Measurements from ENCODE around the gene WWC2.

Gene WWC2

GRCh38 chr4:183205193-183205592 lies 106.1 kb downstream of the WWC2 start:
- ATAC-seq, result no peak

- ATAC-seq, result no peak
Measured at GRCh38 chr4:183205709-183206108, 106.7 kb downstream of the WWC2 start.

GRCh38 chr4:183211533-183211932 lies 112.5 kb downstream of the WWC2 start:
- ATAC-seq, result no peak

GRCh38 chr4:183213996-183214395 lies 114.9 kb downstream of the WWC2 start:
- ATAC-seq, result no peak

GRCh38 chr4:183214912-183215488 lies 115.9 kb downstream of the WWC2 start:
- ATAC-seq, result no peak

- no peak for ATAC-seq
Measured at GRCh38 chr4:183220236-183220635, 121.2 kb downstream of the WWC2 start.

- no peak for ATAC-seq
Measured at GRCh38 chr4:183223053-183223452, 124.0 kb downstream of the WWC2 start.

GRCh38 chr4:183229397-183229796 lies 130.3 kb downstream of the WWC2 start:
- no peak for ATAC-seq

GRCh38 chr4:183240581-183241321 lies 141.7 kb downstream of the WWC2 start:
- no peak for ATAC-seq

GRCh38 chr4:183241322-183241640 lies 142.2 kb downstream of the WWC2 start:
- no peak for ATAC-seq

GRCh38 chr4:183241721-183242151 lies 142.7 kb downstream of the WWC2 start:
- no peak for ATAC-seq

GRCh38 chr4:183242291-183242690 lies 143.2 kb downstream of the WWC2 start:
- ATAC-seq, result no peak

GRCh38 chr4:183244019-183244418 lies 145.0 kb downstream of the WWC2 start:
- ATAC-seq, result no peak

GRCh38 chr4:183244506-183244905 lies 145.4 kb downstream of the WWC2 start:
- no peak for ATAC-seq

GRCh38 chr4:183248201-183248600 lies 149.1 kb downstream of the WWC2 start:
- no peak for ATAC-seq

- no peak for ATAC-seq
Measured at GRCh38 chr4:183249854-183250253, 150.8 kb downstream of the WWC2 start.

GRCh38 chr4:183250831-183251230 lies 151.8 kb downstream of the WWC2 start:
- ATAC-seq, result no peak

GRCh38 chr4:183252959-183253358 lies 153.9 kb downstream of the WWC2 start:
- ATAC-seq, result no peak

GRCh38 chr4:183253451-183253850 lies 154.4 kb downstream of the WWC2 start:
- no peak for ATAC-seq

GRCh38 chr4:183254162-183254561 lies 155.1 kb downstream of the WWC2 start:
- ATAC-seq, result no peak

GRCh38 chr4:183255487-183255886 lies 156.4 kb downstream of the WWC2 start:
- ATAC-seq, result no peak

- ATAC-seq, result no peak
Measured at GRCh38 chr4:183256343-183256742, 157.3 kb downstream of the WWC2 start.

- ATAC-seq, result peak in 1 of 2 donors; percentile 41
Measured at GRCh38 chr4:183256756-183257385, 157.8 kb downstream of the WWC2 start.

- ATAC-seq, result no peak
Measured at GRCh38 chr4:183257808-183258207, 158.8 kb downstream of the WWC2 start.
